Coronary artery (tissue), 2 donors: Measurements from ENCODE around the gene DLX6.

ENCODE experiments used
- DNase-seq: peaks from one replicate; pipeline ENCODE4 v3.0.0-alpha.2; 2017; ENCODE audit warnings: low spot score
- H3K27ac ChIP-seq, 2 donors: fragments of 200-600 bp; sonication (generic); one replicate each; pipeline ENCODE4 v1.5.1; 2016 to 2019
- H3K4me3 ChIP-seq: fragments of 200-600 bp; sonication (generic); 2 replicates; pipeline ENCODE4 v1.5.1; 2016; ENCODE audit warnings: mild to moderate bottlenecking, moderate library complexity
- TF ChIP-seq, protein P1 (sequence below): fragments of 200-600 bp; sonication (generic); IDR thresholded peaks from one replicate; pipeline ENCODE4 v1.5.1; 2019; ENCODE audit warnings: antibody characterized with exemption

Gene DLX6

DNA sequence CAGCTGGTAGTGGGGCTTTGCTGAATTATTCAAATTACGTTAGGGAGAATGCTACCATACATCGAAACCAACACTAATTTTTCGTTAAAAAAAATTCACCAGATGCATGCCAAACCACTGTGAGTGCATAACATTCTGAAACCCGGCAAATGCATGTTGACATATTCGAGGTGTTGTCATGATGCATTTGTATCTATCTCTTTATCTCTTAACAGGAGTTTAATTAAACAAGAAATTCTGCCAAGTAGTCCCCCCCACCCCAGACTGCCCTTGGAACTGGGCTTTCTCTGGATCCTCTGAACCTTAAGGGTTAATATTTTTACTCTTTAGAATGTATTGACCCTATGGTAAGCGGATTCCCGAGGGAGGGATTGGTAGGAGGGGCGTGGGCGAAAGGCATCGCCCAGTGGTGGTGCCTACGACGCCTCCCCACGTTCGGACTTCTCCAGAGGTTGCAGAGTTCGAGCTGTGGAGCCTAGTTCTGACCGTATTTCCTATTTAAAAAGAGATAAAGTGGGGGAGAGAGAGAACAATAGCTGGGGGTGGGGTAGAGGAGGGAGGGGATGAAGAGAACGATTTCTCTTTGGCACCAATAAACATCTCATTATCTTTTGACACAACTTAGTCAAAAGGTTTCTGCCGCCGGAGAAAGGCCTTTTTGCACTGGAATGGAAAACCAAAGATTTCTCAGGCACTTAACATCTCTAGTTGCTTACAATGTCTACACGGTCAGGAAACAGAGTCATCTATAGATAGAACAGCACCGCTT is 7.2 kb downstream of the DLX6 start:
- H3K4me3 ChIP-seq: no peak overlapping the region
- TF ChIP-seq, protein P1, sequence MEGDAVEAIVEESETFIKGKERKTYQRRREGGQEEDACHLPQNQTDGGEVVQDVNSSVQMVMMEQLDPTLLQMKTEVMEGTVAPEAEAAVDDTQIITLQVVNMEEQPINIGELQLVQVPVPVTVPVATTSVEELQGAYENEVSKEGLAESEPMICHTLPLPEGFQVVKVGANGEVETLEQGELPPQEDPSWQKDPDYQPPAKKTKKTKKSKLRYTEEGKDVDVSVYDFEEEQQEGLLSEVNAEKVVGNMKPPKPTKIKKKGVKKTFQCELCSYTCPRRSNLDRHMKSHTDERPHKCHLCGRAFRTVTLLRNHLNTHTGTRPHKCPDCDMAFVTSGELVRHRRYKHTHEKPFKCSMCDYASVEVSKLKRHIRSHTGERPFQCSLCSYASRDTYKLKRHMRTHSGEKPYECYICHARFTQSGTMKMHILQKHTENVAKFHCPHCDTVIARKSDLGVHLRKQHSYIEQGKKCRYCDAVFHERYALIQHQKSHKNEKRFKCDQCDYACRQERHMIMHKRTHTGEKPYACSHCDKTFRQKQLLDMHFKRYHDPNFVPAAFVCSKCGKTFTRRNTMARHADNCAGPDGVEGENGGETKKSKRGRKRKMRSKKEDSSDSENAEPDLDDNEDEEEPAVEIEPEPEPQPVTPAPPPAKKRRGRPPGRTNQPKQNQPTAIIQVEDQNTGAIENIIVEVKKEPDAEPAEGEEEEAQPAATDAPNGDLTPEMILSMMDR: no peak
- H3K27ac ChIP-seq: no peak overlapping the region
- no peak for DNase-seq

DNA sequence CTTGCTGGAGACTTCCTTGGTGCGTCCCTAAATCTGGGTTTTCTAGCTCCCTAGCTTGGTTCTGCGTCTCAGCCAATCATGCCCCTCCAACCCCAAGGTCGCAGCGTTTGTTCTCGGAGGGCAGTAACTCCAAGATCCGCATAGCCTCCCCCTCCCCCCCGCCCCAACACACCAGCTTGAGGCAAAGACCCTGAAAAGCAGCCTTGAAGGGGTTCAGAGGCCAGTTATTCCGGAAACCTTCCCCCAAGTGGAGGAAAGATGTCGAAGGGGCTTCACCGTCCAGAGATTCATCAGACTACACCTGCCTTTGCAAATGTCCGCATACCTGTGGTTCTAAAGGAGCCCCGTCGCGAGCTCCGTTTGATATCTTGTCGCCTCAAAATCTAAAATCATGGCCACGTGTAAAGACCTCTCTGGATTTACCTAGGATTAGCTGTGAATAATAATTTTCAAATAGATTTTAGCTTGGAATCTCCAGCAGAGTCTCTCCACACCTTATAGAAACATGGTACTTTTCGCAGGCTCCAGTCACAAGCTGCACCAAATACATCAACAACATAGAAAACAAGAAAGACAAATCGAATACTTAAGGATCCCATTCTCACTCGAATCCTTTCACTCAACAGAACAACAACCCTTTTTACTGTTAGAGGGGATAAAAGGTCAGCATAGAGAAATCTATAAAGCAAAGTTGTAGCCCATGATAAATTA is 7.9 kb downstream of the DLX6 start:
- DNase-seq: no peak
- TF ChIP-seq, protein P1: no peak
- H3K27ac ChIP-seq: no peak overlapping the region
- H3K4me3 ChIP-seq: no peak overlapping the region

DNA sequence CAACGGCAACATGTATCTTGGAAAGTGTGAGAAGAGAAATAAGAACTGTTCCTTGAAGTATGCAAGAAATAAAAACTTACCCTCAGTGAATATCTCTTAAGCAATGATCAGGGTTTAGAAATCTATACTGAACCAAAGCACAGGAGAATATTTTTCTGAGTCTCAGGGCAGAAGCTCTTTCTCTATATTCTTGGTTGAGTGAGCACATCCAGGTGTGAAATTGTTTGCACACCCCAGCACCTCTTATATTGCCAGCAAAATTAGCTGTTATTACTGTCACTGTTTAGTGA is 8.4 kb downstream of the DLX6 start:
- no peak overlapping the region for H3K4me3 ChIP-seq
- no peak overlapping the region for H3K27ac ChIP-seq
- no peak for DNase-seq
- TF ChIP-seq, protein P1: no peak

DNA sequence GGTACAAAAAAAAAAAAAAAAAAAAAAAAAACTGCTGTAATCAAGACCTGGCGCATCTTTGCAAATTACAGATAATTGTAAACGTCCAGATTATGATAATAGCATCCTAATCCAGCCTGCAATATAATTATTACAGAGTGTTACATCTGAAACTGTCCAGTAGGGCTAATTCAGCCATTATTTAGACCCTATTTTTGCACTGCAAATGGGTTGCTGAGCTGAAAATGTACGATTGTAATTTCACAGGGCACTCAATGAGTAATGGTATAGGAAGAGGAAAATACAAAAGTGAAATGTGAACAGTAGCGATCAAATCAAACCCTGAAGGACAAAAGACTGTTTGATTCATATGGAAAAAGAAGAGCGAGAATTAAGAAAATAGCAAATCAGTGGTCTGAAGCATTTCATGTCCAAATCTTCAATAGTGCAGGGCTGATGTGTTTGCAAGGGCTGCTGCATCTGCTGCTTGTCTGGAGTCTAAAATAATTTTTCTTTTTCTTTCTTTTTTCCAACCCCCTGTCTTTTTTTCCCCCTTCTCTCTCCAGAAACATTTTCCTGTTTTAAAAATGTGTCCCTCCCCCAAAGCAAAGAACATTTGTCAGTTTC is 8.9 kb downstream of the DLX6 start:
- Histone ChIP-seq H3K4me3 (no peak overlapping the region), H3K27ac (no peak overlapping the region)
- no peak for DNase-seq
- TF ChIP-seq, protein P1: no peak

DNA sequence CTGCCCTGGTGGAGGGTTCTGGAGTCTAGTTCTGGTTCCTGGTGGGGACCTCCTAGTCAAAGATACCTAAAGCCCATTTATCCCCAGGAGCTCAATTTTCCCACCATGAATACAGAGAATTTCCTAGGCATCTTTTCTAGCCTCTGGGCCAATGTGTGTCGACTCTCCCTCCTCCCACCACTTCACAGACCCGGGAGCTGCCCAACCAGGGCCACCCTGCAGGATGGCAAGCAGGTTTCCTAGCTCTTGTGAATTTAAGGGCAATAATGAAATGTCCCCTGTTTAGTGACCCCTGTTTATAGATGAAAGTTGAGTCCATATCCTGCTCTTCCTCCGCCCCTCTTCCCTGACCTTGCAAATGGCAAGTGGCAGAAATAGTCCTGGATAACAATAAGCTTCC is 9.9 kb downstream of the DLX6 start:
- DNase-seq: no peak
- H3K27ac ChIP-seq: no peak overlapping the region
- TF ChIP-seq, protein P1: no peak
- H3K4me3 ChIP-seq: no peak overlapping the region

DNA sequence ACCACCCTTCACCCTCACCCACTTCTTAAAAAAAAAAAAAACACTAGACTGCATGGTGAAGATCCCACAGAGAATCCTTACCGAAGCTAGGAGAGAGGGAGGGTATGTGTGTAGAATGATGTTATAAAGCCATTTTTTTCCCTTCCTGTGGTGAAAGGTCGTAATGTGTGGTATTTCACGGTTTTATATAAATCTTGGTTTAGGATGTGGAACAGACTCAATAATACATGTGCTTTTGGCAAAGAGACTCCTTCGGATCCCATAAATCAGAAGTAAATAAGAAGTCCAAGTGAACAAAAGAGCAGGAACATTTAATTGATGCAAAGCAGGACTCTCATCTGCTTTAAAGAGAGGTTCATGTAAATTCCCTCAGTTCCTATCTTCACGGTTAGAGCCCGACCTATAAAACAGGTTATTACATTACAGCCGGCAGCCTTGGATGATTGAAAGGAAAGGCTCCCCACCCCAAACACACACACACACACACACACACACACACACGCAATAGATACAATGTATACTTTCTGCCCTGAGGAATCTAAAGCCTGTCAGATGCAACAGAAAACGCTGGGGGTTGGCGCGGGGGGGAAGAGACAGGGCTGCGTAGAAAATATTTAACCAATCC is 10.5 kb downstream of the DLX6 start:
- Histone ChIP-seq H3K4me3 (no peak overlapping the region), H3K27ac (no peak overlapping the region)
- DNase-seq: no peak
- TF ChIP-seq, protein P1: no peak
